SW480 (cell line): ENCODE measurements around the gene NCKIPSD.

Experiments used
- DNase-seq: peaks from one replicate; pipeline ENCODE4 v3.0.0-alpha.2; 2016; ENCODE audit warnings: low spot score

Gene NCKIPSD

GRCh38 chr3:48647714-48648113 is 38.0 kb downstream of the NCKIPSD start:
- DNase-seq: no peak

- DNase-seq: no peak
These were observed 40.6 kb downstream of the NCKIPSD start for GRCh38 chr3:48644898-48645760.

GRCh38 chr3:48642605-48643004 is 43.1 kb downstream of the NCKIPSD start:
- DNase-seq: no peak

GRCh38 chr3:48641396-48641795 is 44.3 kb downstream of the NCKIPSD start:
- no peak for DNase-seq

GRCh38 chr3:48639944-48640606 is 45.6 kb downstream of the NCKIPSD start:
- no peak for DNase-seq

- DNase-seq: no peak
These were observed 48.4 kb downstream of the NCKIPSD start for GRCh38 chr3:48637305-48637704.

- no peak for DNase-seq
These were observed 49.5 kb downstream of the NCKIPSD start for GRCh38 chr3:48636149-48636655.

GRCh38 chr3:48635222-48636021 is 50.3 kb downstream of the NCKIPSD start, which contains the start of gene SLC26A6:
SLC26A6 (minus strand) TSS chr3:48635461; CDS start chr3:48635393, 68 bp downstream.
- DNase-seq: peak; percentile 94

GRCh38 chr3:48634661-48635221 is 51.0 kb downstream of the NCKIPSD start:
- DNase-seq: peak; percentile 44

- no peak for DNase-seq
These were observed 52.0 kb downstream of the NCKIPSD start for GRCh38 chr3:48633743-48634142.

GRCh38 chr3:48633256-48633655 is 52.5 kb downstream of the NCKIPSD start:
- no peak for DNase-seq

GRCh38 chr3:48631516-48632448 is 53.9 kb downstream of the NCKIPSD start:
- DNase-seq: no peak

- no peak for DNase-seq
These were observed 54.9 kb downstream of the NCKIPSD start for GRCh38 chr3:48630833-48631232.

- no peak for DNase-seq
These were observed 55.3 kb downstream of the NCKIPSD start for GRCh38 chr3:48630407-48630806.

- DNase-seq: no peak
These were observed 55.8 kb downstream of the NCKIPSD start for GRCh38 chr3:48629894-48630293.

- DNase-seq: no peak
These were observed 57.3 kb downstream of the NCKIPSD start for GRCh38 chr3:48628277-48629017.

GRCh38 chr3:48625600-48625999 is 60.1 kb downstream of the NCKIPSD start:
- no peak for DNase-seq

GRCh38 chr3:48624767-48625166 is 60.9 kb downstream of the NCKIPSD start:
- DNase-seq: no peak

GRCh38 chr3:48623851-48624547 is 61.7 kb downstream of the NCKIPSD start:
- peak; percentile 81 for DNase-seq
